ENCODE results near the gene CLCNKB. TPM values are rescaled to one million over a fixed set of nuclear protein-coding genes. Genes with fewer than 3 reads are reported as not detected.
A peak's percentile ranks its signal among the peaks of the same experiment; 100 is the strongest.

Gene CLCNKB
- total RNA-seq, 3 donors from 2014 or later (not counting 1 experiment from before 2014, with no cell fraction given) = not detected

GRCh38 chr1:16015491-16015890 is 28.1 kb upstream of the CLCNKB start:
- H3K4me3 ChIP-seq (ENCODE audit: low read length) = no peak overlapping the region
- H3K9me3 Mint-ChIP-seq = no peaks in the 10 kb centered on the region
- peak overlapping the region in 1 of 2 donors; percentile 87 for H3K27ac Mint-ChIP-seq
- H3K27ac ChIP-seq (ENCODE audit: low read length) = no peak overlapping the region
- H3K9me3 ChIP-seq (ENCODE audit: control insufficient read depth, insufficient read depth, low read length) = no peaks in the 10 kb centered on the region
- peaks cover 16% of the 10 kb centered on the region for H3K4me1 ChIP-seq (ENCODE audit: control insufficient read depth, insufficient read depth, low read length)
- no peaks in the 10 kb centered on the region for H3K36me3 ChIP-seq (ENCODE audit: control insufficient read depth, insufficient read depth, low read length)
- no peaks in the 10 kb centered on the region for H3K36me3 Mint-ChIP-seq
- no peak for DNase-seq
- H3K27me3 ChIP-seq (ENCODE audit: control insufficient read depth, insufficient read depth, low read length) = no peaks in the 10 kb centered on the region
- intact Hi-C loops (cut with micrococcal nuclease) = no loop called here
- no peaks in the 10 kb centered on the region for H3K27me3 Mint-ChIP-seq (ENCODE audit: low read depth in 2 of 2)
- WGBS (ENCODE audit: insufficient coverage) = 94% methylated on average over 25 of the region's 25 CpGs
- ATAC-seq = no peak
- peaks cover 0 to 11% of the 10 kb centered on the region in 2 donors for H3K4me1 Mint-ChIP-seq
- no peak for TF ChIP-seq CTCF (IDR thresholded peaks at IDR 0.05)
- no peak overlapping the region for H3K4me3 Mint-ChIP-seq

- no peaks in the 10 kb centered on the region for H3K36me3 Mint-ChIP-seq
- Histone ChIP-seq H3K27ac (ENCODE audit: low read length) (no peak overlapping the region), H3K4me1 (ENCODE audit: control insufficient read depth, insufficient read depth, low read length) (peaks cover 16% of the 10 kb centered on the region), H3K4me3 (ENCODE audit: low read length) (no peak overlapping the region), H3K9me3 (ENCODE audit: control insufficient read depth, insufficient read depth, low read length) (no peaks in the 10 kb centered on the region), H3K36me3 (ENCODE audit: control insufficient read depth, insufficient read depth, low read length) (no peaks in the 10 kb centered on the region), H3K27me3 (ENCODE audit: control insufficient read depth, insufficient read depth, low read length) (no peaks in the 10 kb centered on the region)
- no peaks in the 10 kb centered on the region for H3K27me3 Mint-ChIP-seq (ENCODE audit: low read depth in 2 of 2)
- 78% methylated on average over 23 of the region's 23 CpGs for WGBS (ENCODE audit: insufficient coverage)
- DNase-seq (no peak), ATAC-seq (no peak)
- no peak overlapping the region for H3K4me3 Mint-ChIP-seq
- no peak for TF ChIP-seq CTCF (IDR thresholded peaks at IDR 0.05)
- H3K9me3 Mint-ChIP-seq = no peaks in the 10 kb centered on the region
- peaks cover 0 to 11% of the 10 kb centered on the region in 2 donors for H3K4me1 Mint-ChIP-seq
- intact Hi-C loops (cut with micrococcal nuclease) = no loop called here
- peak overlapping the region in 1 of 2 donors; percentile 87 for H3K27ac Mint-ChIP-seq
These were observed 27.4 kb upstream of the CLCNKB start for GRCh38 chr1:16015960-16016901.

GRCh38 chr1:16017076-16017460 is 26.5 kb upstream of the CLCNKB start:
- H3K9me3 ChIP-seq (ENCODE audit: control insufficient read depth, insufficient read depth, low read length) = no peaks in the 10 kb centered on the region
- H3K36me3 ChIP-seq (ENCODE audit: control insufficient read depth, insufficient read depth, low read length) = no peaks in the 10 kb centered on the region
- Mint-ChIP-seq H3K27me3 (ENCODE audit: low read depth in 2 of 2) (no peaks in the 10 kb centered on the region), H3K4me3 (no peak overlapping the region), H3K9me3 (no peaks in the 10 kb centered on the region), H3K36me3 (no peaks in the 10 kb centered on the region), H3K4me1 (peaks cover 0 to 11% of the 10 kb centered on the region in 2 donors), H3K27ac (no peak overlapping the region)
- no peak overlapping the region for H3K4me3 ChIP-seq (ENCODE audit: low read length)
- ATAC-seq (no peak), DNase-seq (no peak)
- WGBS (ENCODE audit: insufficient coverage) = 80% methylated on average over 10 of the region's 10 CpGs
- no peaks in the 10 kb centered on the region for H3K27me3 ChIP-seq (ENCODE audit: control insufficient read depth, insufficient read depth, low read length)
- TF ChIP-seq CTCF (IDR thresholded peaks at IDR 0.05) = no peak
- no peak overlapping the region for H3K27ac ChIP-seq (ENCODE audit: low read length)
- intact Hi-C loops (cut with micrococcal nuclease) = no loop called here
- peaks cover 13% of the 10 kb centered on the region for H3K4me1 ChIP-seq (ENCODE audit: control insufficient read depth, insufficient read depth, low read length)

Measured in natural killer cell (primary cell).